LNCAP (cell line): ENCODE results near the gene CFAP141.

Experiments
- TF ChIP-seq, protein P1 (sequence below): fragments of 450-650 bp; IDR thresholded peaks from 2 replicates; pipeline ENCODE4 v1.5.1; 2017; ENCODE audit warnings: mild to moderate bottlenecking

The CFAP141 gene

DNA sequence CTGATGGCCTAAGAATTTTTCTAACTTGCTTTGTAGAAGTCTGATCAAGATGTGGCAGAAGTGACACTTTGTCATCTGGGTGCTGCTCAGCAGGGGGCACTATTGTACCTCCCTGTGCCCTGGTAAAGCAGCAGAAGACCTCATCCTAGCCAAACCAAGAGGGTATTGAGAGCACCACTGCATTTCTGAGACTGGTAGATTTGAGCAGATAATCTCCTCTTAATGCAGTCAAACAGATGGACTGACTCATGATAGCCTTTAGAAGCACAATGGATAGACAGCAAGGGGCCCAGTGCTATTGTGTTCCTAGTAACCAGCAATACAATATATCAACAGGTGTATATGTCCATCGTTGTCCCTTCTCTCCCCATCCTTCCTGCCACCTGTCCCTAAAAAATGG, 20.0 kb downstream of the CFAP141 start:
- TF ChIP-seq, protein P1, sequence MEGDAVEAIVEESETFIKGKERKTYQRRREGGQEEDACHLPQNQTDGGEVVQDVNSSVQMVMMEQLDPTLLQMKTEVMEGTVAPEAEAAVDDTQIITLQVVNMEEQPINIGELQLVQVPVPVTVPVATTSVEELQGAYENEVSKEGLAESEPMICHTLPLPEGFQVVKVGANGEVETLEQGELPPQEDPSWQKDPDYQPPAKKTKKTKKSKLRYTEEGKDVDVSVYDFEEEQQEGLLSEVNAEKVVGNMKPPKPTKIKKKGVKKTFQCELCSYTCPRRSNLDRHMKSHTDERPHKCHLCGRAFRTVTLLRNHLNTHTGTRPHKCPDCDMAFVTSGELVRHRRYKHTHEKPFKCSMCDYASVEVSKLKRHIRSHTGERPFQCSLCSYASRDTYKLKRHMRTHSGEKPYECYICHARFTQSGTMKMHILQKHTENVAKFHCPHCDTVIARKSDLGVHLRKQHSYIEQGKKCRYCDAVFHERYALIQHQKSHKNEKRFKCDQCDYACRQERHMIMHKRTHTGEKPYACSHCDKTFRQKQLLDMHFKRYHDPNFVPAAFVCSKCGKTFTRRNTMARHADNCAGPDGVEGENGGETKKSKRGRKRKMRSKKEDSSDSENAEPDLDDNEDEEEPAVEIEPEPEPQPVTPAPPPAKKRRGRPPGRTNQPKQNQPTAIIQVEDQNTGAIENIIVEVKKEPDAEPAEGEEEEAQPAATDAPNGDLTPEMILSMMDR = peak; percentile 88

DNA sequence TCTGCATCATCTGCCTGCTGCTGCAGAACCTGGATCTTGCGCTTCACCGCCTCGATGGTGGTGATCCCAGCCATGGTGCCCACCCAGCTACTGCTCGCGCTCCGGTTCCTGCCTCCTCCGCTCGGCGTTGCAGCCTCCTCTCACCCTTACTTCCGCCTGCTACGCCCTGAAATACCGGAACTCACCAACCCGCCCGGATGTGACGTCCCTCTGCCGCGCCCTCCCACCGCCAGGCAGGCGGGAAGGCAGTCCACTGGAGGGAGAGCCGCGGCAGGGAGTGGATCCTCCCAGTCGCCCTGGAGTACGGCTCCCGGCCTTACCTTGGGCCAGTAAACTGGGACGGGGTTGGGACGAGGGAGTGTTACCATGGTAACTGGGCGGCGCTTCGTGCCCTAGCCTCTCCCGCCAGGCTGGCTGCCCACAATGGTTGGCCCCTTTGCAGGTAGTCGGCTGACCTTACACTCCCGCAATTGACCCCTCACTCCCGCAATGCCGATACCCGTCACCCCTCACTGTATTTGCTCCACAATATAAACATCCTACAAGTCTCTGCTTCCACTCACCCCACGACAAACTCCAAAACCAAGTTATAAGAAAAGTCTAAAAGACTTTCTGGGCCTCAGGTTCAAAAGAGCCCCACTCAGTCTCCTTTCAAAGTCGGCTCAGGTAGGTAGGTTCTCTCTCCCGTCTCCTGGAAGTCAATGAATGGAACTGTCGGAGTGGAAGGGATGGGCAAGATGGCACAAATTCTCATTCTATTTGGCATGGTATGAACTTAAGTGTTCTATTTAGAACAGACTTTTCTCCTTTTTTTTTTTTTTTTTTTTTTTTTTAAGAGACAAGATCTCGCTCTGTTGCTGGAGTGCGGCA, 22.9 kb downstream of the CFAP141 start:
- TF ChIP-seq, protein P1 = no peak

DNA sequence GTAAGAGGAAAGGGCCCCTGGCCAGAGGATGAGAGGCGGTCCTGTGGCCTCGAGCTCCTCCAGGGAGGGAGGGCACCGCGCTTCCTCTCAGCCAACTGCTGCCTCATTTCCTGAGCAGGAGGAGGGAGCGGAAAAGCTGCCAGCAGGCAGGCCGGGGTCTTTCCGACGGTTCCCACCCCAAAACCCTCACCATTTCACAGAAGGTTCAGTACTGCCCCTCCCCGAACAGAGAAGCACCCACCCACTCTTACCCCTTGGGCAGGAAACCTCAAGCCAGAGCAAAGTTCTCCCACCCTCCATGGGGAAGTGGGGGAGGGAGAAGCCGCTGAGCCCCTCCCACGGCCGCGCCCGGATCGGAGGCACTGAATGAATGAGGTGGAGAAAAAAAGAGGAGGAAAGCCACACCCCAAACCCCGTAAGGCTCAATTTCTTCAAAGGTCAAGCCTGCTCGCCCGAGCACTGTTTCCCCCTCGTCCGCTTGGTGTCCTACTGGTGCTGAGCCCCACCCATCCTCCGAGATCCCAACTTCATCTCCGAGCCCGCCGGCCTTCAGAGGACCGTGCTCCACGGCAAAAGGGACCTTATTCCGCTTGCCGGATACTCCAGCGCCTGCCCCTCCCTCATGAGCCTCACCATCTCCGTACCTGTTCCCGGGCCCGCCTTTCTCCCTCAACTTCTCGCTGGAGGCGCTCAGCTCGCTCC, 23.6 kb downstream of the CFAP141 start:
- TF ChIP-seq, protein P1 = no peak

DNA sequence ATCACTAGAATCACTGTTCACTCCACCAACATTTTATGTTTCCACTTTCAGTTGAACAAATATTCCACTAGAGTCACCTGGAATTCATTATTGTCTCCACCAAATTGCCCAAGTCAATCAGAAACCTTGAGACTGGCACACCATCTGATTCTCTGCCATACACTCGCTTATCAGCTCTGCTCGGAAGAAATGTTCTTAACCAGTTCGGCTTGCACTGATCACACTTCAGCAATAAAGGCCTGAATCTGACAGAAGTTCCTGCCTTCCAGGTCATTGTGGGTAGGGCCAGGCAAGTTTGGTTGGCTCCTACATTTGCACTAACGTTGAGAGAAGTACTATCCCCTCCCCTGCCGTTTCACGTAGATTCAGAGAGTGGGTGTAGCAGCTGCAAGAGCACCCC, 24.2 kb downstream of the CFAP141 start:
- TF ChIP-seq, protein P1 = no peak

DNA sequence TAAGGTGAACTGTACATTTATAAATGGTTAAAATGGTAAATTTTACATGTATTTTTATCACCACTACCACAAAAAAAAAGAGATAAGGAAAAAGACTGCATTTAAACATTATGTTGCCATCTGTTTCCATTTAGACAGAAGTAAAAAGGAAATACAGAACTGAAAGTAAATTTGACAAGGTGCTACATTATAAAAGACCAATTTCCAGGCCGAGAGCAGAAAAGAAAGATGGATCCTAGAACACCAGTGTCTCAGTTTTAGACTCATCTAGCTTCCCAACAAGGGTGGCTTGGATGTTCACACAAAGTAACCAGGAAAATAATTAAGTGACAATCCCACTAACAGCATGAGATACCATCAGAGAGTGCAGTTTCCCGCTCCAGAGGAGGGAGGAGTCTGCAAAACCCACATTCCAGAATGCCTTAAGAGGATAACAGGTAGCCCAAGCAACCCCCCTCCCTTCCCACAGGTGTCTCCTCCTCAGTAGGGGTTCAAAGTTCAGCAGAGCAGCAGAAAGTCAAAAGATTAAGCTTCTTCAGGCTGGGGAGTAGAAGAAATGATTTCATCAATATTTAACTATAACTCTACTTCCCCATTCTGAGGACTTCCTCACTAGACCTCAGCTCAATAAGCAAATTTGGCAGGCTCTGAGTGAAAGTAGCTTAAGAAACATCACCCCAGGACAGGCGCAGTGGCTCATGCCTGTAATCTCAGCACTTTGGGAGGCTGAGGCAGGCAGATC, 26.0 kb downstream of the CFAP141 start:
- TF ChIP-seq, protein P1 = no peak

DNA sequence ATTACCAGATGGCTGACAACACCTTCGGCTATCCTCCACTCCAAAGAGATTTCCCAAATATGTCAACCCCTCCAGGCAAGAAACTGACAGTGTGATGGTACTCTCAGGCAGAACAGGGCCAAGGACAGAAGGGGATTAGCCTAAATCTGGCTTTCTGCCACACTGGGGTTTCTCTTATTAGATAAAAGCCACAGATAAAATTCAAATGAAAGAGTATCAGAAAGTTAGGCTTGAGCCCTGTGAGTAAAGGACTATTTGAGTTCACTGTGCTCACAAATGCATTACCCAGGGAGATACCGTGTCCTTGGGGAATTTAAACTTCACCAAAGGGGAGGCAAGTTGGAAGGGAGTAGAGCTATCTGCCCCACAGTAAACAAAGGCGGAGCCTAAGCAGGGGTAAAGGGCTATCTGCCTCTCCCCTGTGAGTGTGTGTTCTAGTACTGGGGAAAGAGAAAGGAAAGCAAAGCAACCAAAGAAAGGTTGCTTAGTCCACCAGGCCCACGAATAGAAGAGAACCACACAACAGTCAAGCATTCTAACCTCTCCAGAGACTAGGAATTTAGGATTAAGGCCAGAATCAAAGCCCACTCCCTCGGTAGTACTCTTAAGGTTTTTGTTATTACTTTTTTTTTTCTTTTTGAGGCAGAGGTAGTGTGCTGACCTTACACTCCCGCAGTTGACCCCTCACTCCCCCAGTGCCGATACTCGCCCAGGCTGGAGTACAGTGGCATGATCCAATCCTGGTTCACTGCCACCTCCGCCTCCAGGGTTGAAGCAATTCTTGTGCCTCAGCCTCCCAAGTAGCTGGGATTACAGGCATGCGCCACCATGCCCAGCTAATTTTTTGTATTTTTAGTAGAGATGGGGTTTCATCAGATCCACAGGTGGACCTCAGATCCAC, 27.0 kb downstream of the CFAP141 start:
- TF ChIP-seq, protein P1 = no peak
